Panc1 (cell line): ENCODE results near the gene LGR4.

Experiments used
- SIN3A ChIP-seq: IDR thresholded peaks from 2 replicates; pipeline ENCODE4 v1.6.1; 2012; ENCODE audit warnings: low read depth, mild to moderate bottlenecking, low read length, moderate library complexity, borderline replicate concordance; ENCODE audit not compliant: insufficient read depth
- TF ChIP-seq, protein P1 (sequence below): fragments of 450-650 bp; IDR thresholded peaks from 2 replicates; pipeline ENCODE4 v1.5.1; 2017; ENCODE audit warnings: mild to moderate bottlenecking
- TF ChIP-seq, protein P2 (sequence below), 2 experiments: IDR thresholded peaks; 2 replicates each; pipeline ENCODE4 v1.6.1; 2011 to 2012; ENCODE audit warnings: low read depth in 2 of 2, control low read depth in 1 of 2, low read length in 1 of 2, mild to moderate bottlenecking in 1 of 2, moderate library complexity in 1 of 2; ENCODE audit not compliant: insufficient read depth in 1 of 2

DNA sequence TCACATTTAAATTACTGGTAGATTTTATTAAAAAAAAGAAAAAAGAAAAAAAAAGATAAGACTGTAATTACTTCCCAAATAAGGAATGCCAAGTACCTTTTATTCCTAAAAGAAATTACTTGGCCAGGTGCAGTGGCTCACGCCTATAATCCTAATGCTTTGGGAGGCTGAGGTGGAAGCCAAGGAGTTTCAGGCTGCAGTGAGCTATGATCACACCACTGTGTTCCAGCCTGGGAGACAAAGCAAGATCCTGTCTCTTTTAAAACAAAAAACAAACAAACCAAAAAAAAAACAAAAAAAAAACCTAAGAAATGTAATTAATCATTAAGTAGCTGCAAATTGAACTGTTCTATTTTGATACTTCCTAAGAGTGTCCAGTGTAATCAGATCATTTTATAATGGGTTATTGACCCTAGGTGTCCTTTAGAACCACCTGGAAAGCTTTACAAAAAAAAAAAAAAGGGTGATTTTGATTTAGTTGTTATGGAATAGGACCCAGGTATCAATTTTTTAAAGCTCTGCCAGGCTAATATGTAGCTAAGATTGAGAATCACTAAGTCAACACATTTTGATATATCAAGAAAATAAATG lies 23.2 kb upstream of the LGR4 start:
- TF ChIP-seq, protein P1, sequence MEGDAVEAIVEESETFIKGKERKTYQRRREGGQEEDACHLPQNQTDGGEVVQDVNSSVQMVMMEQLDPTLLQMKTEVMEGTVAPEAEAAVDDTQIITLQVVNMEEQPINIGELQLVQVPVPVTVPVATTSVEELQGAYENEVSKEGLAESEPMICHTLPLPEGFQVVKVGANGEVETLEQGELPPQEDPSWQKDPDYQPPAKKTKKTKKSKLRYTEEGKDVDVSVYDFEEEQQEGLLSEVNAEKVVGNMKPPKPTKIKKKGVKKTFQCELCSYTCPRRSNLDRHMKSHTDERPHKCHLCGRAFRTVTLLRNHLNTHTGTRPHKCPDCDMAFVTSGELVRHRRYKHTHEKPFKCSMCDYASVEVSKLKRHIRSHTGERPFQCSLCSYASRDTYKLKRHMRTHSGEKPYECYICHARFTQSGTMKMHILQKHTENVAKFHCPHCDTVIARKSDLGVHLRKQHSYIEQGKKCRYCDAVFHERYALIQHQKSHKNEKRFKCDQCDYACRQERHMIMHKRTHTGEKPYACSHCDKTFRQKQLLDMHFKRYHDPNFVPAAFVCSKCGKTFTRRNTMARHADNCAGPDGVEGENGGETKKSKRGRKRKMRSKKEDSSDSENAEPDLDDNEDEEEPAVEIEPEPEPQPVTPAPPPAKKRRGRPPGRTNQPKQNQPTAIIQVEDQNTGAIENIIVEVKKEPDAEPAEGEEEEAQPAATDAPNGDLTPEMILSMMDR: no peak
- TF ChIP-seq SIN3A: no peak
- TF ChIP-seq, protein P2, sequence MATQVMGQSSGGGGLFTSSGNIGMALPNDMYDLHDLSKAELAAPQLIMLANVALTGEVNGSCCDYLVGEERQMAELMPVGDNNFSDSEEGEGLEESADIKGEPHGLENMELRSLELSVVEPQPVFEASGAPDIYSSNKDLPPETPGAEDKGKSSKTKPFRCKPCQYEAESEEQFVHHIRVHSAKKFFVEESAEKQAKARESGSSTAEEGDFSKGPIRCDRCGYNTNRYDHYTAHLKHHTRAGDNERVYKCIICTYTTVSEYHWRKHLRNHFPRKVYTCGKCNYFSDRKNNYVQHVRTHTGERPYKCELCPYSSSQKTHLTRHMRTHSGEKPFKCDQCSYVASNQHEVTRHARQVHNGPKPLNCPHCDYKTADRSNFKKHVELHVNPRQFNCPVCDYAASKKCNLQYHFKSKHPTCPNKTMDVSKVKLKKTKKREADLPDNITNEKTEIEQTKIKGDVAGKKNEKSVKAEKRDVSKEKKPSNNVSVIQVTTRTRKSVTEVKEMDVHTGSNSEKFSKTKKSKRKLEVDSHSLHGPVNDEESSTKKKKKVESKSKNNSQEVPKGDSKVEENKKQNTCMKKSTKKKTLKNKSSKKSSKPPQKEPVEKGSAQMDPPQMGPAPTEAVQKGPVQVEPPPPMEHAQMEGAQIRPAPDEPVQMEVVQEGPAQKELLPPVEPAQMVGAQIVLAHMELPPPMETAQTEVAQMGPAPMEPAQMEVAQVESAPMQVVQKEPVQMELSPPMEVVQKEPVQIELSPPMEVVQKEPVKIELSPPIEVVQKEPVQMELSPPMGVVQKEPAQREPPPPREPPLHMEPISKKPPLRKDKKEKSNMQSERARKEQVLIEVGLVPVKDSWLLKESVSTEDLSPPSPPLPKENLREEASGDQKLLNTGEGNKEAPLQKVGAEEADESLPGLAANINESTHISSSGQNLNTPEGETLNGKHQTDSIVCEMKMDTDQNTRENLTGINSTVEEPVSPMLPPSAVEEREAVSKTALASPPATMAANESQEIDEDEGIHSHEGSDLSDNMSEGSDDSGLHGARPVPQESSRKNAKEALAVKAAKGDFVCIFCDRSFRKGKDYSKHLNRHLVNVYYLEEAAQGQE (IDR thresholded peaks at IDR 0.05; ENCODE audit: insufficient read depth in 1 of 2, low read depth in 2 of 2, low read length in 1 of 2): no peak
